ENCODE results near the gene CD36. TPM values are rescaled to one million over a fixed set of nuclear protein-coding genes. Genes with fewer than 3 reads are reported as not detected.

CD36 gene
- total and polyA plus RNA-seq, 2 donors (not counting 3 experiments of a cell fraction or from before 2014, with no cell fraction given), result 0.58 to 0.87 TPM

DNA sequence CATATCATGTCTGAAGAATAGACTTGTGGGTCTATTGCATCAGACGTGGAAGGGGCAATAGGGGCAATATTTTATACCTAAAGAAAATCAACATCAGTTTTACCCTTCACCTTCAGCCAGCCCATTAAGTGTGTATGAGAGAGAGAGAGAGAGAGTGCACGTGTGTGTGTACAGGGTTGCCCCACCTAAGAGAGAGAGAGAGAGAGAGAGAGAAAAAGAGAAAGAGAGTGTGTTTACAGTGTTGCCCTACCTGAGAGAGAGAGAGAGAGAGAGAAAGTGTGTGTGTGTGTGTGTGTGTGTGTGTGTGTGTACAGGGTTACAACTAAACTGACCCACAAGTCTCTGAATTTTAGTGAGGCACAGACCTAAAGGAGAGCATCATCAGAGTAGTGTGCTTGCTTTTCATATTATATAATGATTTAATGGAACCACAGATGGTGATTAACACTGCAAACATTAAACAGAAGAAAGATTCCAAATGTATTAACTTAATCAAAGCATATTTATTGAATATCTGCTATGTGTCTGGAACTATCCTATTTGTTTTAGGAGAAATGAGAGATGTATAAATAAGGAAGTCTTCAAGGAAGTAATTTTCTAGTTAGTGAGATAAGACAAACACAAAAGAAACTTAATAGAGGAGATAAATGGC is 66.8 kb downstream of the CD36 start:
- no peak overlapping the region for H3K27ac ChIP-seq (ENCODE audit: insufficient read depth, low read depth, low read length)
- no peak overlapping the region for H3K9ac ChIP-seq (replicated peaks; ENCODE audit: extremely low read depth, insufficient read depth, low read length)
- H3K4me1 ChIP-seq (ENCODE audit: control insufficient read depth, extremely low read depth, insufficient read depth, low read length), result no peaks in the 10 kb centered on the region
- H3K27me3 ChIP-seq (ENCODE audit: control insufficient read depth in 2 of 2, insufficient read depth in 2 of 2, low read length in 2 of 2), result peaks cover 7 to 9% of the 10 kb centered on the region in 2 experiments
- H3K9me1 ChIP-seq (replicated peaks; ENCODE audit: control insufficient read depth, extremely low read depth, insufficient read depth, low read length), result no peaks in the 10 kb centered on the region
- TF ChIP-seq JUN (IDR thresholded peaks at IDR 0.05; ENCODE audit: borderline replicate concordance, insufficient read depth, insufficient read length, low read depth) (no peak), MYC (IDR thresholded peaks at IDR 0.05; ENCODE audit: low read depth, low read length) (no peak), POLR2AphosphoS5 (IDR thresholded peaks at IDR 0.05; ENCODE audit: insufficient read depth, low read depth, low read length) (no peak), EZH2 (IDR thresholded peaks at IDR 0.05; ENCODE audit: borderline replicate concordance, low read depth, low read length, severe bottlenecking) (no peak), GATA2 (IDR thresholded peaks at IDR 0.05; ENCODE audit: insufficient read depth, insufficient read length, low read depth, low read length) (no peak), POLR2A (IDR thresholded peaks at IDR 0.05; ENCODE audit: low read depth, low read length) (no peak), FOS (IDR thresholded peaks at IDR 0.05; ENCODE audit: borderline replicate concordance, insufficient read depth, low read length) (no peak)
- TF ChIP-seq, protein P1, sequence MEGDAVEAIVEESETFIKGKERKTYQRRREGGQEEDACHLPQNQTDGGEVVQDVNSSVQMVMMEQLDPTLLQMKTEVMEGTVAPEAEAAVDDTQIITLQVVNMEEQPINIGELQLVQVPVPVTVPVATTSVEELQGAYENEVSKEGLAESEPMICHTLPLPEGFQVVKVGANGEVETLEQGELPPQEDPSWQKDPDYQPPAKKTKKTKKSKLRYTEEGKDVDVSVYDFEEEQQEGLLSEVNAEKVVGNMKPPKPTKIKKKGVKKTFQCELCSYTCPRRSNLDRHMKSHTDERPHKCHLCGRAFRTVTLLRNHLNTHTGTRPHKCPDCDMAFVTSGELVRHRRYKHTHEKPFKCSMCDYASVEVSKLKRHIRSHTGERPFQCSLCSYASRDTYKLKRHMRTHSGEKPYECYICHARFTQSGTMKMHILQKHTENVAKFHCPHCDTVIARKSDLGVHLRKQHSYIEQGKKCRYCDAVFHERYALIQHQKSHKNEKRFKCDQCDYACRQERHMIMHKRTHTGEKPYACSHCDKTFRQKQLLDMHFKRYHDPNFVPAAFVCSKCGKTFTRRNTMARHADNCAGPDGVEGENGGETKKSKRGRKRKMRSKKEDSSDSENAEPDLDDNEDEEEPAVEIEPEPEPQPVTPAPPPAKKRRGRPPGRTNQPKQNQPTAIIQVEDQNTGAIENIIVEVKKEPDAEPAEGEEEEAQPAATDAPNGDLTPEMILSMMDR (IDR thresholded peaks at IDR 0.05; ENCODE audit: extremely low read depth in 1 of 2, insufficient read depth in 1 of 2, low read depth in 1 of 2, low read length in 2 of 2), result no peak
- TF ChIP-seq, protein P2, sequence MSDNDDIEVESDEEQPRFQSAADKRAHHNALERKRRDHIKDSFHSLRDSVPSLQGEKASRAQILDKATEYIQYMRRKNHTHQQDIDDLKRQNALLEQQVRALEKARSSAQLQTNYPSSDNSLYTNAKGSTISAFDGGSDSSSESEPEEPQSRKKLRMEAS (IDR thresholded peaks at IDR 0.05; ENCODE audit: insufficient read depth, insufficient read length), result no peak
- no TSS peak for BruUV-seq (replicated peaks)
- no peak overlapping the region for H3K4me3 ChIP-seq (replicated peaks in 1 of 3; ENCODE audit: insufficient read depth in 1 of 3, low read depth in 1 of 3, low read length in 3 of 3)
- H3K79me2 ChIP-seq (ENCODE audit: control insufficient read depth, insufficient read depth, low read length), result no peaks in the 10 kb centered on the region
- H2AFZ ChIP-seq (ENCODE audit: low read depth, low read length), result no peak overlapping the region
- H4K20me1 ChIP-seq (replicated peaks; ENCODE audit: control insufficient read depth, extremely low read depth, insufficient read depth, low read length), result no peaks in the 10 kb centered on the region
- H3K9me3 ChIP-seq (replicated peaks; ENCODE audit: control insufficient read depth, insufficient read depth, low read length), result no peaks in the 10 kb centered on the region
- ChIA-PET CTCF (interaction anchor here (0.6 kb wide), 1 partner anchor 274 kb away, joined by 3 read pairs; no protein-coding TSS in a partner anchor), POLR2A (no interaction called here)
- intact Hi-C loops (cut with micrococcal nuclease), result no loop called here
- no peak for DNase-seq (ENCODE audit: low read depth, low spot score)
- no peaks in the 10 kb centered on the region for H3K36me3 ChIP-seq (ENCODE audit: control insufficient read depth in 2 of 2, extremely low read depth in 1 of 2, insufficient read depth in 2 of 2, low read length in 2 of 2)
- FAIRE-seq, result no peak
- dilution Hi-C loops (cut with MboI; ENCODE audit: extremely low pct_ligation_motif_present, low sequenced_read_pairs), result no loop called here
- H3K4me2 ChIP-seq (ENCODE audit: insufficient read depth, low read length), result no peak overlapping the region
